Lung (tissue), 12 donors: ENCODE data around the gene P3H3. TPM values are rescaled to one million over a fixed set of nuclear protein-coding genes. Genes with fewer than 3 reads are reported as not detected.

ENCODE experiments used
- ATAC-seq: fragments of 200-7000 bp; cut with Tn5 transposase; one replicate; pipeline ENCODE4 v1.9.1; 2020; ENCODE audit warnings: moderate number of reproducible peaks; ENCODE audit not compliant: insufficient read depth, low FRiP score
- DNase-seq, 3 donors: peaks; one replicate each; pipeline ENCODE4 v3.0.0-alpha.2; 2013 to 2017
- H3K27ac ChIP-seq, 2 donors: one replicate each; pipeline ENCODE4 v1.5.1; 2013; ENCODE audit warnings: mild to moderate bottlenecking in 2 of 2, moderate library complexity in 2 of 2, control low read depth in 1 of 2, inconsistent platforms in 1 of 2, low read depth in 1 of 2, low read length in 1 of 2
- H3K27me3 ChIP-seq, 3 donors: one replicate each; pipeline ENCODE4 v1.5.1; 2013; ENCODE audit warnings: low read length in 2 of 3; ENCODE audit not compliant: control insufficient read depth in 3 of 3, insufficient read depth in 3 of 3
- H3K36me3 ChIP-seq, 4 donors: one replicate each; pipeline ENCODE4 v1.5.1; 2013; ENCODE audit warnings: low read length in 4 of 4, mild to moderate bottlenecking in 1 of 4, moderate library complexity in 1 of 4; ENCODE audit not compliant: control insufficient read depth in 4 of 4, insufficient read depth in 4 of 4
- H3K4me1 ChIP-seq, 5 donors: one replicate each; pipeline ENCODE4 v1.5.1; 2013; ENCODE audit warnings: low read length in 5 of 5, mild to moderate bottlenecking in 2 of 5, moderate library complexity in 1 of 5; ENCODE audit not compliant: control insufficient read depth in 5 of 5, insufficient read depth in 5 of 5
- H3K4me3 ChIP-seq: one replicate; pipeline ENCODE4 v1.5.1; 2013; ENCODE audit warnings: mild to moderate bottlenecking, control low read depth, moderate library complexity
- H3K9ac ChIP-seq, 2 donors: one replicate each; pipeline ENCODE4 v1.5.1; 2013; ENCODE audit warnings: low read length in 2 of 2, control low read depth in 1 of 2; ENCODE audit not compliant: insufficient read depth in 1 of 2
- H3K9me3 ChIP-seq, 4 donors: one replicate each; pipeline ENCODE4 v1.5.1; 2013; ENCODE audit warnings: low read length in 3 of 4, mild to moderate bottlenecking in 1 of 4, moderate library complexity in 1 of 4; ENCODE audit not compliant: control insufficient read depth in 4 of 4, insufficient read depth in 3 of 4
- CTCF ChIP-seq: IDR thresholded peaks from 2 replicates; pipeline ENCODE4 v1.5.1; 2012; ENCODE audit warnings: mild to moderate bottlenecking; ENCODE audit errors: control extremely low read depth, extremely low read depth
- WGBS, 2 donors: extraction: QIAGEN DNeasy Blood & Tissue Kit; methylation state at CpG; one replicate each; pipeline ENCODE4 v1.1.7; 2013; 5-methylcytosine and 5-hydroxymethylcytosine counted together
- polyA plus RNA-seq, 2 donors: library from polyadenylated mRNA; stranded (reverse); fragments of 200-250 nt; gene quantifications; one replicate each; pipeline ENCODE4 v1.2.1, GENCODE V29; 2013
- total RNA-seq, 2 donors: library from RNA; depleted of rRNA in 1 of 2; stranded (reverse); fragments of >200 nt in 1 of 2; gene quantifications; one replicate each; pipeline ENCODE4 v1.2.1, GENCODE V29; 2014 to 2021
- donor health status: control.
- donor health status: control.
- donor health status: Bipolar disorder and iron deficiency.
- donor health status: healthy.
- donor health status: DM: yes; HTN: yes; CAD: no.

The P3H3 gene
- total and polyA plus RNA-seq, 4 donors: 9.3 to 23.3 (median 14.2) TPM

GRCh38 chr12:6849976-6850560 lies 21.9 kb downstream of the P3H3 start:
- WGBS, 2 donors: 87 to 94% methylated on average over 10 of the region's 10 CpGs
- H3K27me3 ChIP-seq: no peaks in the 10 kb centered on the region
- peaks cover 1 to 24% (median 9%) of the 10 kb centered on the region in 4 donors for H3K36me3 ChIP-seq
- H3K4me1 ChIP-seq: peaks cover 0 to 26% (median 7%) of the 10 kb centered on the region in 5 donors
- no peaks in the 10 kb centered on the region for H3K9me3 ChIP-seq
- DNase-seq: no peak
- TF ChIP-seq CTCF: no peak
- H3K27ac ChIP-seq: no peak overlapping the region
- H3K9ac ChIP-seq: no peak overlapping the region
- no peak for ATAC-seq
- no peak overlapping the region for H3K4me3 ChIP-seq

- no peak overlapping the region for H3K4me3 ChIP-seq
- peaks cover 2 to 26% (median 12%) of the 10 kb centered on the region in 4 donors for H3K36me3 ChIP-seq
- TF ChIP-seq CTCF: no peak
- H3K4me1 ChIP-seq: peaks cover 0 to 26% (median 7%) of the 10 kb centered on the region in 5 donors
- H3K9me3 ChIP-seq: no peaks in the 10 kb centered on the region
- ATAC-seq: no peak
- H3K9ac ChIP-seq: peak overlapping the region in 1 of 2 donors; percentile 36
- no peak overlapping the region for H3K27ac ChIP-seq
- H3K27me3 ChIP-seq: no peaks in the 10 kb centered on the region
- WGBS, 2 donors: 41 to 50% methylated on average over 16 of the region's 16 CpGs
- no peak for DNase-seq
Measured at GRCh38 chr12:6850796-6851152, 22.6 kb downstream of the P3H3 start.

- Histone ChIP-seq H3K9me3 (no peaks in the 10 kb centered on the region), H3K4me1 (peaks cover 0 to 26% (median 7%) of the 10 kb centered on the region in 5 donors), H3K27ac (peak within 1 kb of the TSS; percentile 91 to 96), H3K27me3 (no peaks in the 10 kb centered on the region), H3K36me3 (peaks cover 6 to 26% (median 14%) of the 10 kb centered on the region in 4 donors), H3K4me3 (peak within 1 kb of the TSS; percentile 76), H3K9ac (peak within 1 kb of the TSS; percentile 81 to 98)
- ATAC-seq (peak; percentile 71), DNase-seq (peak; percentile 96 to 99 (median 99))
- TF ChIP-seq CTCF: no peak
- WGBS, 2 donors: 0% methylated on average over 37 of the region's 37 CpGs
Measured at GRCh38 chr12:6851153-6851920, 23.1 kb downstream of the P3H3 start, which contains the start of gene CDCA3. Gene CDCA3, minus strand, starts transcription at chr12:6851286. Its CDS starts 334 bp downstream, at chr12:6850952.
